Activated T-helper 2 cell treated with anti-CD3 and anti-CD28 coated beads, Interferon-gamma antibody, Interleukin-2, Interleukin-4, amounts not matched to agents 10 μg/mL and 5 μg/mL and 100 μg/mL, durations not matched to agents 14 hours and 24 hours and 36 hours (primary cell): ENCODE results near the gene KIAA1217. TPM values are rescaled to one million over a fixed set of nuclear protein-coding genes. Genes with fewer than 3 reads are reported as not detected.

Source experiments
- DNase-seq: peaks from one replicate; pipeline ENCODE4 v3.0.0; 2021; ENCODE audit warnings: low spot score
- H3K27ac Mint-ChIP-seq: one replicate; pipeline ENCODE4 v1.8.0; 2021; ENCODE audit warnings: mixed read lengths
- H3K27me3 Mint-ChIP-seq: one replicate; pipeline ENCODE4 v1.8.0; 2021; ENCODE audit warnings: low read depth, mixed read lengths
- H3K36me3 Mint-ChIP-seq: one replicate; pipeline ENCODE4 v1.8.0; 2021; ENCODE audit warnings: low read depth, mixed read lengths
- H3K4me1 Mint-ChIP-seq: one replicate; pipeline ENCODE4 v1.8.0; 2021; ENCODE audit warnings: low read depth, mixed read lengths
- H3K4me3 Mint-ChIP-seq: one replicate; pipeline ENCODE4 v1.8.0; 2021; ENCODE audit warnings: low read depth, mild to moderate bottlenecking, moderate library complexity, mixed read lengths
- H3K9me3 Mint-ChIP-seq: one replicate; pipeline ENCODE4 v1.8.0; 2021; ENCODE audit warnings: mixed read lengths
- intact Hi-C: fragments of 100-400 bp; cut with micrococcal nuclease; formaldehyde crosslinking; loops from one replicate; pipeline ENCODE4 v1.15.1; 2023
- total RNA-seq: library from RNA; stranded (reverse); gene quantifications from 2 replicates; pipeline ENCODE4 v1.2.3, GENCODE V29; 2022

Gene KIAA1217
- total RNA-seq, 1 donor from 2014 or later: 0.62 TPM

DNA sequence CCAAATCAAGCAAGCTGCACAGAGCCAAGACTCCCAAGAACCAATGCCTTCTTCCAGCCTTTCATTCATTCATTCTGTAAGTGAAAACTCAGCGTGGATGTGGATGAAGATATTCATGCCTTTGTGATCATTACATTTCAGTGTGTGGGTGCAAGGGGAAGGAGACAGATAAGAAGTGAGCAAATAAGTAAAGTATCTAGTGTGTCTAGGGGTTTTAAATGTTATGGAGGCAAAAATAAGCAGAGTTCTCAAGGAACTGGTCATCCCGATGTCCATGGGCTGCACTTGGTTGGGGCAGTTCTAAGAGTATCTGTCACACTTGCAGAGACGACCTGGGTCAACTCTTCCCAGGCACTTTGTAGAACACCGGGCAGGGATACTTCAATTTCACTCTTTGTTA lies 149.1 kb downstream of the KIAA1217 start:
- no peaks in the 10 kb centered on the region for H3K36me3 Mint-ChIP-seq
- H3K4me3 Mint-ChIP-seq: no peak overlapping the region
- H3K4me1 Mint-ChIP-seq: peaks cover 2% of the 10 kb centered on the region
- DNase-seq: no peak
- no peaks in the 10 kb centered on the region for H3K9me3 Mint-ChIP-seq
- intact Hi-C loops: no loop called here
- no peak overlapping the region for H3K27ac Mint-ChIP-seq
- no peaks in the 10 kb centered on the region for H3K27me3 Mint-ChIP-seq

DNA sequence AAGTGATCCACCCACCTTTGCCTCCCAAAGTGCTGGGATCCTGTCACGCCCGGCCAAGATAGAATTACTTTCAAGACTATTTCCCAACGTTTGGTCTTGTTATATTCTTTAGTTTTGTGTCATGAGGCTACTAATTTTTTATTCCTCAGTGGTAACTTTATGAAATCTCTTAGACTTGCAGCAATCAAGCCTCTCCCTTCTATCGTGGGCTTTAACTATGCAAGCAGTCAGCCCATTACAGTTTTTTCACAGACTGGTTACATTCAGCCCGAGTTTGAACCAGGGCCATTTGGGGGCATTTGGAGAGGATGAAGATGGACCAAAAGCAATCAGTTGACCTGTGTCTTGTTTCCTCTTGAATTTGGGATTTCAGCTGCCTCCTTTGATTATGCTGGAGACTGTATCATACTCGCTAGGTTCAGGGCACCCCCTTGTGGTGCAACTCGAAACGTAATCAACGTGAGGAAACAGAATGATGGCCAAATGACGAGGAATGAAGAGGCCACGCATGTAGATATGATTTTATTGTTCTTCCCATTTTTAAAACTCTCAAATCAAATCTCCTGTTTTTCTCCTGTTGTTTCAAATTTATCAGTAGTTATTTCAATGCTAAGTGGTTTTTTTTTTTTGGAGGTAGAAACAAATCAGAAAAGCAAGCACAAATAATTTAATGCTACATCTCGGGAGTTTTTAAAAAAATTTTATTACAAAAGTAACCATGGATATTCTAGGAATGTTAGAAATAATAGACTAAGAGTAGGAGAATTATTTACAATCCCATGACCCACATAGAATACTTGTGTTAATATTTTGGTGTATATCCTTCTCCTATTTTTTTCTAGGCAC lies 151.6 kb downstream of the KIAA1217 start:
- intact Hi-C loops: no loop called here
- Mint-ChIP-seq H3K4me1 (peaks cover 2% of the 10 kb centered on the region), H3K27ac (no peak overlapping the region), H3K27me3 (no peaks in the 10 kb centered on the region), H3K4me3 (no peak overlapping the region), H3K36me3 (no peaks in the 10 kb centered on the region), H3K9me3 (no peaks in the 10 kb centered on the region)
- DNase-seq: no peak

GRCh38 chr10:24363070-24363469 lies 154.1 kb downstream of the KIAA1217 start:
- intact Hi-C loops: no loop called here
- Mint-ChIP-seq H3K27ac (no peak overlapping the region), H3K9me3 (no peaks in the 10 kb centered on the region), H3K36me3 (no peaks in the 10 kb centered on the region), H3K27me3 (no peaks in the 10 kb centered on the region), H3K4me1 (peaks cover 2% of the 10 kb centered on the region), H3K4me3 (no peak overlapping the region)
- DNase-seq: no peak

GRCh38 chr10:24367688-24368087 lies 158.8 kb downstream of the KIAA1217 start:
- H3K4me3 Mint-ChIP-seq: no peak overlapping the region

GRCh38 chr10:24370877-24371276 lies 161.9 kb downstream of the KIAA1217 start:
- Mint-ChIP-seq H3K4me1 (no peaks in the 10 kb centered on the region), H3K4me3 (no peak overlapping the region), H3K27me3 (peaks cover 1% of the 10 kb centered on the region), H3K9me3 (peaks cover 7% of the 10 kb centered on the region), H3K27ac (no peak overlapping the region), H3K36me3 (no peaks in the 10 kb centered on the region)
- intact Hi-C loops: loop anchor here (10.0 kb wide), 1 partner anchor 134 kb away; no protein-coding TSS in a partner anchor
- DNase-seq: no peak

More at GRCh38 chr10:24367688-24368087, 158.8 kb downstream of the KIAA1217 start:
- no peak for DNase-seq
- Mint-ChIP-seq H3K27me3 (peaks cover 1% of the 10 kb centered on the region), H3K4me1 (no peaks in the 10 kb centered on the region), H3K9me3 (peaks cover 7% of the 10 kb centered on the region), H3K27ac (no peak overlapping the region), H3K36me3 (no peaks in the 10 kb centered on the region)
- intact Hi-C loops: no loop called here

- Mint-ChIP-seq H3K4me1 (no peaks in the 10 kb centered on the region), H3K9me3 (peaks cover 7% of the 10 kb centered on the region), H3K4me3 (no peak overlapping the region), H3K36me3 (no peaks in the 10 kb centered on the region), H3K27me3 (peaks cover 3% of the 10 kb centered on the region), H3K27ac (no peak overlapping the region)
- no peak for DNase-seq
- intact Hi-C loops: loop anchor here (10.0 kb wide), 1 partner anchor 133 kb away; no protein-coding TSS in a partner anchor
Measured at GRCh38 chr10:24371396-24371795, 162.5 kb downstream of the KIAA1217 start.

DNA sequence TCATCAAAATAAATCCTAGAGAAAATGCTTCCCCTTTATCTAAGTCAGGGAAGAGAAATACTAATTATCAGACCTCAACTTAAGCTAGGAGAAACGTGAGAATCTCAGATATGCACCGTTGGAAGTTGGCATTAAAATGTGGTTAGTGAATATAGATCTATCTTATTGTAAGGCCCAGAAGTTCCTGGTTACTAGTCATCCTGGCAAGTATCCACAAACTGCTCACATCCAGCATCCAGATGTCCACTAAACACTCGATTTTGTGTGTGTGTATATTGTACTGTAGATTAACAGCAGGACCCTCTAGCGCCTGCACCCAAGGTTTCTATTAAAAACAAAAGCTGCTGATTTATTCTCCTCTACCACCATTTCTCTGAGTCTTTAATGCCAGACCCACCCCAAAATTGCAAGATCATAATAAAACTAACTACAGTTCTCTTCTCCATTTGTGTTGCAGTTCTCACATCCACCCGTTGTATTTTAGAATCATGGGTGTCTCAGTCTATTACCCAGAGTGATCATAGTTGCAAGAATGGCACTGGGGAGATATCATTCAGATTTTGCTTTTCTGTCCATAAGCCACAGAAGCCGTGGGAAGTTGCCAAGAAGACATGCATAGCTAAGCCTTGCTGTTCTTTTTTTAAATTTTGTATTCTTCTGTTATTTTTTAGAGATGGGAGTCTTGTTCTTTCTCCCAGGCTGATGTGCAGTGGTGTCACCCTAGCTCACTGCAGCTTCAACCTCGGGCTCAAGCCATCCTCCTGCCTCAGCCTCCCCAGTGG lies 165.4 kb downstream of the KIAA1217 start:
- no peak for DNase-seq
- Mint-ChIP-seq H3K4me3 (no peak overlapping the region), H3K36me3 (no peaks in the 10 kb centered on the region), H3K9me3 (peaks cover 7% of the 10 kb centered on the region), H3K27me3 (peaks cover 3% of the 10 kb centered on the region), H3K4me1 (no peaks in the 10 kb centered on the region), H3K27ac (no peak overlapping the region)
- intact Hi-C loops: loop anchor here (10.0 kb wide), 1 partner anchor 130 kb away; no protein-coding TSS in a partner anchor

DNA sequence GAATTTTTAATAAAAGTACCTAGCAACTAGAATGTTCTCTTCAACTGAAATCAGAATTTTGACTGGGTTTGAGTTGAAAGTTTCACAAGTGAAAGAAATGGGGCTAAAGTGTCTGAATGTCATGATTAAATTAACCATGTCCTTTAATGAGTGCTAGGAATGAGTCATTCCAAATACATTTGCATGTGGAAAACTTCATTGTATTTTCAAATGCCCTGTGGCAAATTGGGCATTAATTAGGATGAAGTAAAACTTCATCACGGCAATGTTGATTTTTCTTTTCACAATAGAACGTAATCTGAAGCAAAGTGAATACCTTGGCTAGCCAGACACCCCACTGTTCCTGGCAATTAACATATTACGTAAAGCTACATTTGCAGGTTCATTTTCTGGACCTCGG lies 166.6 kb downstream of the KIAA1217 start:
- Mint-ChIP-seq H3K4me3 (no peak overlapping the region), H3K4me1 (no peaks in the 10 kb centered on the region), H3K9me3 (peaks cover 7% of the 10 kb centered on the region), H3K36me3 (no peaks in the 10 kb centered on the region), H3K27me3 (peaks cover 3% of the 10 kb centered on the region), H3K27ac (no peak overlapping the region)
- intact Hi-C loops: loop anchor here (10.0 kb wide), 1 partner anchor 129 kb away; no protein-coding TSS in a partner anchor
- DNase-seq: no peak

DNA sequence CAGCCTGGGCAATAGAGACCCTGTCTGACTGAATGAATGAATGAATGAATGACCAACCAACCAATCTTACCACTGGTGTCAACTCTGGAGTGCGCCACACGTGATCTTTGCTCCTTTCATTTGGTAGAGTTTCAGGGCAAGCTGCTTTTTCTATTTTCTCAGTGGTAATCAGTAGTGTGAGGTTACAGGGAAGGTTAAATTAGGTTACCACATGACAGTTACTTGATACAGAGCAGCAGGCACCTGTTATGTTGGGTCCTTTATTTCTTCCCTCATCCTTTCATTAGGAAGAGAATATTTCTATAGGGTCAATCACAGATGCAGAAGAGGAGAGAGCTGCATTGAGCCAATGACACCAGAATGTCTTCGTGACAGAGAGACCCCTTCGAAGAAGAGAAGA lies 167.8 kb downstream of the KIAA1217 start:
- Mint-ChIP-seq H3K27ac (no peak overlapping the region), H3K27me3 (peaks cover 3% of the 10 kb centered on the region), H3K4me1 (no peaks in the 10 kb centered on the region), H3K36me3 (no peaks in the 10 kb centered on the region), H3K9me3 (peaks cover 6% of the 10 kb centered on the region), H3K4me3 (no peak overlapping the region)
- intact Hi-C loops: loop anchor here (10.0 kb wide), 1 partner anchor 128 kb away; no protein-coding TSS in a partner anchor
- no peak for DNase-seq

DNA sequence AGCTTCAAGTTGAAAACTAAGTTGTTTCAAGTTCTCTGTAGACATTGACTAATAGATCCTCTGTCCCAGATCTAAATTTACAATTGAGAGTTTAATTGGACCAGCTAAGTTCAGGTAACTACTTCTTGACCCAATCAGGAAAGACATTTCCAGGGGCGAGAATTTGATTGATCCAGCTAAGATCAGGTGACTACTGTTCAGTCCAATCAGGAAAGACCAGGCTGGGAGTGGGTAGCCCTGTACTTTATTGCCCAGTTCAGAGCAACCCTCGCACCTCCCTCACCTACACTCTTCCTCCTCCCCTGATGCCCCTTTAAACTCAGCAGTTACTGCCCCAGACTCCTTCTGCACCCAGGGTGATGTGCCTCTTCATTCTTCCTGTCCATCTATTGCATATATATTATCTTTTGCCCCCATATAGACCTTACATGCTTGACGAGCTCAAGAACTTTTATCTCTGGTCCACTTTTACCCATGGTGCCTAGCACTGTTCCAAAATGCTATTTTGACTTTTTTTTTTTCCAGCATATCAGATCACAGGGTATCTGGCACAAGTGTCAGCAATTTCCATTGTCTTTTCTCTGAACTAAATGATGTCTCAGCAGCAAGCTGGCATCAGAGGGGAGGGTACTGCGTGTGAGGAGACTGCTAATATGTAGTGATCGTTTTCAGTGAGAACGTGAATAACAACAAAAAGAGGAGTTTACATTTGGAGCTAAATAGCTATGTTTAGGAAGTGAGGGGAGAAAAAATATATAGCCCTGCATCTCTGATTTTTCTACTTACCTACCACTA lies 169.4 kb downstream of the KIAA1217 start:
- Mint-ChIP-seq H3K27me3 (peaks cover 1% of the 10 kb centered on the region), H3K4me1 (peaks cover 9% of the 10 kb centered on the region), H3K4me3 (no peak overlapping the region), H3K27ac (no peak overlapping the region), H3K9me3 (no peaks in the 10 kb centered on the region), H3K36me3 (no peaks in the 10 kb centered on the region)
- intact Hi-C loops: loop anchor here (10.0 kb wide), 1 partner anchor 126 kb away; no protein-coding TSS in a partner anchor
- DNase-seq: no peak

DNA sequence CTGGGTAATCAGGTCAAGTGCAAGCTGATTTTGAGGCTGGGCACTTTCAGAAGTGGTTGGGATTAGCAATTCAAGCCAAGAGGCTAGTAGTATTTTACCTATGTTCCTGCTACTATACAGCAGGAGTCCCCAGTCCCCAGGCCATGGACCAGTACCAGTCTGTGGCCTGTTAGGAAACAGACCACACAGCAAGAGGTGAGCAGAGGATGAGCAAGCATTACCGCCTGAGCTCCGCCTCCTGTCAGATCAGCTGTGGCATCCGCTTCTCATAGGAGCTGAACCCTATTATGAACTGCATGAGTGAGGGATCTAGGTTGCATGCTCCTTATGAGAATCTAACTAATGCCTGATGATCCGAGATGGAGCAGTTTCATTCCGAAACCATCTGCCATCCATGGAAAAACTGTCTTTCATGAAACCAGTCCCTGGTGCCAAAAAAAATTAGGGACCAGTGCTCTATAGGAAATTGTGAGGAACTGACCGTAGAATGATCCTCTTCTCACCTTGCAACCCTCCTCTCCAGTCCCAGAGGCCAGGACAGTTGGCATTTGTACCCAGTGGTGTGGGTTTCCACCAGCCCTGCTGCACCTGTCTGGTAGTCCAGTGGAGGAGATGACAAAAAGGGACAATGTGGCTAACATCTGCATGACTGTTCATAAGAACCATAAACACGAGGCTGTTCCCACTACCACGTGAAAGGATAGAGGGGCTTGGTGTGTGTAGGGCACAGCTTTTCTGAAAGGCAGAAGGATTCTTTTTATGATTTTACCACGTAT lies 172.5 kb downstream of the KIAA1217 start:
- Mint-ChIP-seq H3K27ac (no peak overlapping the region), H3K4me3 (no peak overlapping the region), H3K4me1 (peaks cover 15% of the 10 kb centered on the region), H3K9me3 (no peaks in the 10 kb centered on the region), H3K36me3 (no peaks in the 10 kb centered on the region), H3K27me3 (no peaks in the 10 kb centered on the region)
- DNase-seq: no peak
- intact Hi-C loops: no loop called here

GRCh38 chr10:24382045-24382444 lies 173.1 kb downstream of the KIAA1217 start:
- Mint-ChIP-seq H3K4me1 (peaks cover 15% of the 10 kb centered on the region), H3K36me3 (no peaks in the 10 kb centered on the region), H3K9me3 (no peaks in the 10 kb centered on the region), H3K4me3 (no peak overlapping the region), H3K27ac (no peak overlapping the region), H3K27me3 (no peaks in the 10 kb centered on the region)
- intact Hi-C loops: no loop called here
- no peak for DNase-seq
